HCT116 (cell line): ENCODE measurements around the gene MTREX. TPM values are rescaled to one million over a fixed set of nuclear protein-coding genes. Genes with fewer than 3 reads are reported as not detected.

Experiments used
- ATAC-seq: fragments of 200-7000 bp; cut with Tn5 transposase; 2 replicates; pipeline ENCODE4 v1.9.1; 2020; ENCODE audit warnings: mild to moderate bottlenecking, moderate library complexity
- BruUV-seq: library from RNA; stranded (reverse); fragments of 400-500 nt; replicated peaks from 2 replicates; lab custom pipeline; 2021; lab: Mats Ljungman, UMichigan
- CTCF ChIA-PET: fragments of 300-600 bp; sonication (Branson Sonifier 250); formaldehyde crosslinking; loops from one replicate; lab custom pipeline; 2021; ENCODE audit warnings: antibody characterized with exemption; lab: Charles Lee
- POLR2A ChIA-PET: fragments of 300-600, 350-600 bp; sonication (Branson Sonifier 250); formaldehyde crosslinking; loops from one replicate; lab custom pipeline; 2021; ENCODE audit warnings: antibody characterized with exemption; lab: Charles Lee
- RAD21 ChIA-PET, 2 experiments: fragments of 300-600 bp; sonication (Branson Sonifier 250); formaldehyde crosslinking; loops; one replicate each; lab custom pipeline; 2023; ENCODE audit warnings: low total read pairs in 2 of 2; ENCODE audit not compliant: uncharacterized antibody in 2 of 2, unreplicated experiment in 2 of 2, low non-redundant PET in 1 of 2; lab: Charles Lee
- DNase-seq: peaks from one replicate; pipeline ENCODE4 v3.0.0-alpha.2; 2010; ENCODE audit warnings: low read depth, low spot score
- H2AFZ ChIP-seq: fragments of 200-600 bp; shearing (Covaris generic), sonication (generic); 2 replicates; pipeline ENCODE4 v1.6.1; 2017; ENCODE audit warnings: low read depth, mixed run types, mixed read lengths, antibody characterized with exemption, low read length; ENCODE audit not compliant: poor library complexity, severe bottlenecking
- H3K27ac ChIP-seq: 2 replicates; pipeline ENCODE4 v1.5.1; 2012; ENCODE audit warnings: low read depth, low read length
- H3K27me3 ChIP-seq: fragments of 200-600 bp; sonication (generic); 2 replicates; pipeline ENCODE4 v1.6.1; 2016; ENCODE audit warnings: mixed run types, low read length, mixed read lengths; ENCODE audit not compliant: insufficient read depth
- H3K36me3 ChIP-seq, 2 experiments: fragments of 200-500 bp in 1 of 2; fragments of 200-600 bp in 1 of 2; sonication (Bioruptor generic) in 1 of 2; sonication (generic) in 1 of 2; 2 replicates each; pipeline versions ENCODE4 v1.5.1 to v1.6.1; 2014 to 2016; ENCODE audit warnings: low read length in 2 of 2, inconsistent platforms in 1 of 2, mixed read lengths in 1 of 2, mixed run types in 1 of 2; ENCODE audit not compliant: insufficient read depth in 2 of 2, control insufficient read depth in 1 of 2
- H3K4me1 ChIP-seq, 2 experiments: fragments of 200-600 bp in 1 of 2; sonication (generic) in 1 of 2; 2 replicates each; pipeline versions ENCODE4 v1.5.1 to v1.6.1; 2012 to 2017; ENCODE audit warnings: low read length in 2 of 2, inconsistent platforms in 1 of 2, mild to moderate bottlenecking in 1 of 2, mixed read lengths in 1 of 2, mixed run types in 1 of 2, moderate library complexity in 1 of 2; ENCODE audit not compliant: insufficient read depth in 2 of 2, control insufficient read depth in 1 of 2
- H3K4me2 ChIP-seq: fragments of 200-600 bp; sonication (generic); 2 replicates; pipeline ENCODE4 v1.6.1; 2017; ENCODE audit warnings: mixed run types, low read length, mixed read lengths
- H3K4me3 ChIP-seq, 2 experiments: fragments of 200-600 bp in 1 of 2; sonication (generic) in 1 of 2; replicated peaks in 1 of 2; 2 replicates each; pipeline ENCODE4 v1.5.1; 2011 to 2016; ENCODE audit warnings: low read length in 2 of 2, control low read depth in 1 of 2, low read depth in 1 of 2, mild to moderate bottlenecking in 1 of 2, mixed read lengths in 1 of 2, mixed run types in 1 of 2
- H3K79me2 ChIP-seq: fragments of 200-600 bp; sonication (generic); 2 replicates; pipeline ENCODE4 v1.6.1; 2017; ENCODE audit warnings: mild to moderate bottlenecking, mixed run types, low read length, moderate library complexity, mixed read lengths; ENCODE audit not compliant: insufficient read depth
- H3K9ac ChIP-seq: fragments of 200-600 bp; sonication (generic); 2 replicates; pipeline ENCODE4 v1.6.1; 2016; ENCODE audit warnings: low read length, mixed read lengths
- H3K9me2 ChIP-seq: fragments of 200-600 bp; sonication (generic), shearing (Covaris generic); 2 replicates; pipeline ENCODE4 v1.6.1; 2017; ENCODE audit warnings: mixed run types, mild to moderate bottlenecking, moderate library complexity; ENCODE audit not compliant: insufficient read depth
- H3K9me3 ChIP-seq, 2 experiments: fragments of 200-500 bp in 1 of 2; fragments of 200-600 bp in 1 of 2; sonication (Bioruptor generic) in 1 of 2; sonication (generic) in 1 of 2; 2 replicates each; pipeline ENCODE4 v1.6.1; 2014 to 2017; ENCODE audit warnings: low read length in 2 of 2, mixed read lengths in 2 of 2, inconsistent platforms in 1 of 2, low read depth in 1 of 2, mild to moderate bottlenecking in 1 of 2, mixed run types in 1 of 2, moderate library complexity in 1 of 2; ENCODE audit not compliant: control insufficient read depth in 1 of 2, insufficient read depth in 1 of 2
- H4K20me1 ChIP-seq: fragments of 200-600 bp; sonication (generic), shearing (Covaris generic); 2 replicates; pipeline ENCODE4 v1.6.1; 2017; ENCODE audit warnings: mixed run types, mild to moderate bottlenecking, moderate library complexity; ENCODE audit not compliant: insufficient read depth
- CBX3 ChIP-seq: IDR thresholded peaks from 2 replicates; pipeline ENCODE4 v1.6.1; 2012; ENCODE audit warnings: low read depth
- EGR1 ChIP-seq: IDR thresholded peaks from 2 replicates; pipeline ENCODE4 v1.6.1; 2012; ENCODE audit warnings: low read depth
- ELF1 ChIP-seq: IDR thresholded peaks from 2 replicates; pipeline ENCODE4 v1.6.1; 2012; ENCODE audit warnings: low read depth, borderline replicate concordance
- RAD21 ChIP-seq: IDR thresholded peaks from 2 replicates; pipeline ENCODE4 v1.6.1; 2012; ENCODE audit warnings: low read depth, mild to moderate bottlenecking
- YY1 ChIP-seq: IDR thresholded peaks from 2 replicates; pipeline ENCODE4 v1.6.1; 2011; ENCODE audit warnings: low read length, low read depth, moderate library complexity, mild to moderate bottlenecking; ENCODE audit not compliant: insufficient replicate concordance; ENCODE audit errors: extremely low read depth
- ZBTB33 ChIP-seq: IDR thresholded peaks from 2 replicates; pipeline ENCODE4 v1.6.1; 2011; ENCODE audit warnings: mild to moderate bottlenecking, low read length, moderate library complexity; ENCODE audit not compliant: insufficient replicate concordance; ENCODE audit errors: extremely low read depth
- intact Hi-C: fragments of 100-400 bp; cut with micrococcal nuclease; formaldehyde crosslinking; loops from 2 replicates; pipeline ENCODE4 v1.10.0; 2022
- total RNA-seq: library from RNA; stranded (reverse); gene quantifications from one replicate; pipeline ENCODE4 v1.2.1, GENCODE V29; 2021; ENCODE audit not compliant: unreplicated experiment
- TF ChIP-seq, protein P1 (sequence below): IDR thresholded peaks from 2 replicates; pipeline ENCODE4 v1.6.1; 2012
- TF ChIP-seq, protein P2 (sequence below), 3 experiments: fragments of 200-600 bp in 1 of 3; sonication (generic) in 1 of 3; IDR thresholded peaks in 2 of 3; conservative IDR thresholded peaks in 1 of 3; 2 replicates each; pipeline ENCODE4 v1.5.1; 2012 to 2017; ENCODE audit warnings: low read depth in 2 of 3, low read length in 2 of 3, antibody characterized with exemption in 1 of 3, borderline replicate concordance in 1 of 3, control low read depth in 1 of 3, mild to moderate bottlenecking in 1 of 3, mixed read lengths in 1 of 3, mixed run types in 1 of 3, moderate library complexity in 1 of 3; ENCODE audit not compliant: insufficient read depth in 1 of 3

MTREX gene
- total RNA-seq, 1 experiment from 2014 or later = 101 TPM

GRCh38 chr5:55324006-55324405 is 16.2 kb downstream of the MTREX start:
- Histone ChIP-seq H3K9me3 (no peaks in the 10 kb centered on the region), H4K20me1 (peaks cover 9% of the 10 kb centered on the region; the same call in 1 of the 2 replicates), H3K9ac (no peak overlapping the region), H3K27me3 (no peaks in the 10 kb centered on the region), H3K79me2 (peaks cover 86% of the 10 kb centered on the region), H3K36me3 (peaks cover 10 to 24% of the 10 kb centered on the region in 2 experiments; a peak in 3 of 4 replicates), H2AFZ (no peak overlapping the region), H3K9me2 (no peaks in the 10 kb centered on the region), H3K4me3 (no peak overlapping the region)
- intact Hi-C loops = loop anchor here (5.0 to 10.0 kb wide), 3 partner anchors 137 to 601 kb away; partner anchors contain the start of gene CDC20B
- no peak for ATAC-seq
- POLR2A ChIA-PET = interaction anchor here (1.6 kb wide), 1 partner anchor 16 kb away, joined by 4 read pairs; the partner anchor contains the start of genes DHX29 and MTREX
- BruUV-seq = no TSS peak
- DNase-seq = no peak
- TF ChIP-seq, protein P1, sequence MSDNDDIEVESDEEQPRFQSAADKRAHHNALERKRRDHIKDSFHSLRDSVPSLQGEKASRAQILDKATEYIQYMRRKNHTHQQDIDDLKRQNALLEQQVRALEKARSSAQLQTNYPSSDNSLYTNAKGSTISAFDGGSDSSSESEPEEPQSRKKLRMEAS = no peak
- TF ChIP-seq, protein P2, sequence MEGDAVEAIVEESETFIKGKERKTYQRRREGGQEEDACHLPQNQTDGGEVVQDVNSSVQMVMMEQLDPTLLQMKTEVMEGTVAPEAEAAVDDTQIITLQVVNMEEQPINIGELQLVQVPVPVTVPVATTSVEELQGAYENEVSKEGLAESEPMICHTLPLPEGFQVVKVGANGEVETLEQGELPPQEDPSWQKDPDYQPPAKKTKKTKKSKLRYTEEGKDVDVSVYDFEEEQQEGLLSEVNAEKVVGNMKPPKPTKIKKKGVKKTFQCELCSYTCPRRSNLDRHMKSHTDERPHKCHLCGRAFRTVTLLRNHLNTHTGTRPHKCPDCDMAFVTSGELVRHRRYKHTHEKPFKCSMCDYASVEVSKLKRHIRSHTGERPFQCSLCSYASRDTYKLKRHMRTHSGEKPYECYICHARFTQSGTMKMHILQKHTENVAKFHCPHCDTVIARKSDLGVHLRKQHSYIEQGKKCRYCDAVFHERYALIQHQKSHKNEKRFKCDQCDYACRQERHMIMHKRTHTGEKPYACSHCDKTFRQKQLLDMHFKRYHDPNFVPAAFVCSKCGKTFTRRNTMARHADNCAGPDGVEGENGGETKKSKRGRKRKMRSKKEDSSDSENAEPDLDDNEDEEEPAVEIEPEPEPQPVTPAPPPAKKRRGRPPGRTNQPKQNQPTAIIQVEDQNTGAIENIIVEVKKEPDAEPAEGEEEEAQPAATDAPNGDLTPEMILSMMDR (IDR thresholded peaks at IDR 0.05 in 2 of 3, conservative IDR thresholded peaks at IDR 0.05 in 1 of 3; ENCODE audit: borderline replicate concordance in 1 of 3, insufficient read depth in 1 of 3, low read depth in 2 of 3, low read length in 2 of 3) = no peak
- TF ChIP-seq EGR1 = no peak
- TF ChIP-seq ZBTB33 = no peak
- TF ChIP-seq RAD21 = no peak
- no peak for TF ChIP-seq ELF1
- no peak for TF ChIP-seq YY1
- TF ChIP-seq CBX3 = no peak
- TF ChIP-seq, all 23 proteins: peak for 0
- CTCF ChIA-PET = interaction anchor here (1.6 to 2.2 kb wide), 2 partner anchors 16 to 368 kb away, joined by 5 to 13 read pairs; partner anchors contain the start of genes DHX29 and MTREX
- RAD21 ChIA-PET = no interaction called here
- no peaks in the 10 kb centered on the region for H3K4me1 ChIP-seq
- no peak overlapping the region for H3K4me2 ChIP-seq
- H3K27ac ChIP-seq = no peak overlapping the region
